K562 (cell line): Measurements from ENCODE around the gene MTA2. TPM values are rescaled to one million over a fixed set of nuclear protein-coding genes. Genes with fewer than 3 reads are reported as not detected.

Experiments used
- AFF4 ChIP-seq: sonication (generic); formaldehyde crosslinking; IDR thresholded peaks from 2 replicates; pipeline ENCODE4 v1.8.0; 2023; ENCODE audit warnings: mild to moderate bottlenecking, missing genetic modification reagents
- CBX8 ChIP-seq: fragments of 200-600 bp; sonication (generic); IDR thresholded peaks from 2 replicates; pipeline ENCODE4 v1.6.1; 2012; ENCODE audit warnings: borderline replicate concordance, mixed run types, low read depth, mild to moderate bottlenecking, moderate library complexity, mixed read lengths, low read length, control low read depth, inconsistent platforms; ENCODE audit not compliant: poor library complexity, severe bottlenecking; ENCODE audit errors: extremely low read depth
- EHMT2 ChIP-seq: fragments of 450-650 bp; IDR thresholded peaks from 2 replicates; pipeline ENCODE4 v1.6.1; 2018; ENCODE audit warnings: antibody characterized with exemption
- GTF2F1 ChIP-seq: IDR thresholded peaks from 2 replicates; pipeline ENCODE4 v1.6.1; 2011; ENCODE audit warnings: low read depth, low read length, improper control_type of control experiment
- HIVEP1 ChIP-seq: fragments of 250-450 bp; sonication (Bioruptor Pico); IDR thresholded peaks from 2 replicates; pipeline ENCODE4 v1.4.0; 2020; ENCODE audit warnings: mild to moderate bottlenecking
- SETDB1 ChIP-seq: IDR thresholded peaks from one replicate; pipeline ENCODE4 v1.6.1; 2012; ENCODE audit warnings: low read length, control low read depth, inconsistent platforms
- SMAD2 ChIP-seq: fragments of 150-350 bp; IDR thresholded peaks from 2 replicates; pipeline ENCODE4 v1.6.1; 2014; ENCODE audit warnings: low read depth, mild to moderate bottlenecking, low read length
- SMC3 ChIP-seq: conservative IDR thresholded peaks from 2 replicates; pipeline ENCODE4 v1.6.1; 2011; ENCODE audit warnings: low read depth, low read length, improper control_type of control experiment; ENCODE audit not compliant: insufficient read depth
- TAF7 ChIP-seq: fragments of 450-650 bp; IDR thresholded peaks from 2 replicates; pipeline ENCODE4 v1.6.1; 2016; ENCODE audit warnings: missing genetic modification characterization, missing compliant biosample characterization
- ZNF518B ChIP-seq: fragments of 250-450 bp; sonication (Bioruptor Pico); IDR thresholded peaks from 2 replicates; pipeline ENCODE4 v1.5.0; 2021; ENCODE audit warnings: mild to moderate bottlenecking, moderate library complexity
- ZNF561 ChIP-seq: fragments of 450-650 bp; formaldehyde crosslinking; conservative IDR thresholded peaks from 2 replicates; pipeline ENCODE4 v1.4.0; 2020; ENCODE audit warnings: mild to moderate bottlenecking, moderate library complexity
- ZNF592 ChIP-seq: fragments of 450-650 bp; IDR thresholded peaks from 2 replicates; pipeline ENCODE4 v1.6.1; 2017; ENCODE audit warnings: antibody characterized with exemption, mild to moderate bottlenecking
- ZNF740 ChIP-seq, 3 experiments: fragments of 200-800 bp in 1 of 3; sonication (Bioruptor generic) in 1 of 3; sonication (generic) in 1 of 3; formaldehyde crosslinking in 1 of 3; IDR thresholded peaks; 2 replicates each; pipeline versions ENCODE4 v1.6.1 to v1.8.0; 2016 to 2022; ENCODE audit warnings: mild to moderate bottlenecking in 2 of 3, missing compliant biosample characterization in 2 of 3, missing genetic modification characterization in 2 of 3, missing genetic modification reagents in 1 of 3
- polyA plus RNA-seq, 8 experiments: library from polyadenylated mRNA; depleted of rRNA in 4 of 8; stranded (reverse) in 5 of 8; unstranded in 3 of 8; fragments of >200 nt; fragmentation: Nextera tagmentation in 2 of 8; fragmentation: Illumina TruSeq in 1 of 8; extraction: Ambion mirVana in 2 of 8; extraction: Trizol in 1 of 8; gene quantifications; 2 replicates each; pipeline versions ENCODE4 v1.2.1 to v1.2.3, GENCODE V29; 2011 to 2014; ENCODE audit warnings: inconsistent platforms in 1 of 8, missing spikeins in 1 of 8
- total RNA-seq, 7 experiments: library from RNA; depleted of rRNA in 6 of 7; stranded (reverse); fragments of >200 nt in 6 of 7; fragmentation: Illumina TruSeq in 2 of 7; extraction: Trizol in 2 of 7; gene quantifications; 2 replicates each; pipeline versions ENCODE4 v1.2.1 to v1.2.3, GENCODE V29; 2011 to 2021; ENCODE audit warnings: low replicate concordance in 1 of 7

MTA2 gene
- total and polyA plus RNA-seq, 9 of the 15 experiments (the other 6 are each of a cell fraction or from before 2014, with no cell fraction given), result 6.2 to 220 (median 172) TPM

- no peak for TF ChIP-seq SMAD2
- TF ChIP-seq TAF7, result peak; percentile 63; the same call in 1 of the 2 replicates
- TF ChIP-seq EHMT2, result no peak; the same call in 1 of the 2 replicates
- TF ChIP-seq SMC3, result no peak
- TF ChIP-seq AFF4 (CRISPR knock-in tag), result no peak; the same call in 1 of the 2 replicates
- TF ChIP-seq ZNF592, result 0 out of 2 replicates have a peak, but pooled peaks have one; percentile 30
- TF ChIP-seq ZNF518B (CRISPR knock-in tag), result no peak
- TF ChIP-seq ZNF561 (CRISPR knock-in tag), result no peak
- peak; percentile 61 for TF ChIP-seq SETDB1
- peak; percentile 84; the same call in 1 of the 2 replicates for TF ChIP-seq GTF2F1
- TF ChIP-seq HIVEP1 (CRISPR knock-in tag), result no peak
- TF ChIP-seq CBX8, result no peak
- TF ChIP-seq ZNF740 (CRISPR knock-in tag; IDR thresholded peaks at IDR 0.05), result 0 out of 2 replicates have a peak, but pooled peaks have one; percentile 36
- no peak for TF ChIP-seq ZNF740 (tag; IDR thresholded peaks at IDR 0.05)
Measured at GRCh38 chr11:62591448-62592145, 10.1 kb downstream of the MTA2 start, which contains the start of gene TUT1 (continued).
